ENCODE data around the gene FAM3A.

FAM3A gene

GRCh38 chrX:154534526-154535322 lies 18.7 kb upstream of the FAM3A start:
- peak; percentile 80 for DNase-seq (ENCODE audit: low read depth)

- DNase-seq (ENCODE audit: low read depth), result no peak
These were observed 16.7 kb upstream of the FAM3A start for GRCh38 chrX:154532690-154533089.

GRCh38 chrX:154531626-154532025 lies 15.6 kb upstream of the FAM3A start:
- peak; percentile 64 for DNase-seq (ENCODE audit: low read depth)

- no peak for DNase-seq (ENCODE audit: low read depth)
These were observed 14.3 kb upstream of the FAM3A start for GRCh38 chrX:154530286-154530685.

- no peak for DNase-seq (ENCODE audit: low read depth)
These were observed 13.2 kb upstream of the FAM3A start for GRCh38 chrX:154529206-154529612.

- peak; percentile 78 for DNase-seq (ENCODE audit: low read depth)
These were observed 11.1 kb upstream of the FAM3A start for GRCh38 chrX:154526901-154527675.

- no peak for DNase-seq (ENCODE audit: low read depth)
These were observed 9.8 kb upstream of the FAM3A start for GRCh38 chrX:154525606-154526490.

GRCh38 chrX:154519389-154519788 lies 3.4 kb upstream of the FAM3A start:
- DNase-seq (ENCODE audit: low read depth), result no peak

GRCh38 chrX:154517101-154517781 lies 1.2 kb upstream of the FAM3A start:
- no peak for DNase-seq (ENCODE audit: low read depth)

GRCh38 chrX:154516656-154517100 lies 646 bp upstream of the FAM3A start:
- DNase-seq (ENCODE audit: low read depth), result peak; percentile 71

GRCh38 chrX:154515090-154515965 lies 704 bp downstream of the FAM3A start:
- DNase-seq (ENCODE audit: low read depth), result no peak

- no peak for DNase-seq (ENCODE audit: low read depth)
These were observed 2.3 kb downstream of the FAM3A start for GRCh38 chrX:154513716-154514115.

GRCh38 chrX:154512879-154513553 lies 3.0 kb downstream of the FAM3A start:
- DNase-seq (ENCODE audit: low read depth), result no peak

GRCh38 chrX:154511761-154512160 lies 4.3 kb downstream of the FAM3A start:
- DNase-seq (ENCODE audit: low read depth), result no peak

GRCh38 chrX:154509455-154509854 lies 6.6 kb downstream of the FAM3A start:
- DNase-seq (ENCODE audit: low read depth), result no peak

GRCh38 chrX:154508384-154508745 lies 7.7 kb downstream of the FAM3A start:
- no peak for DNase-seq (ENCODE audit: low read depth)

- no peak for DNase-seq (ENCODE audit: low read depth)
These were observed 8.2 kb downstream of the FAM3A start for GRCh38 chrX:154507673-154508383.

- DNase-seq (ENCODE audit: low read depth), result no peak
These were observed 9.3 kb downstream of the FAM3A start for GRCh38 chrX:154506483-154507332.

- peak; percentile 68 for DNase-seq (ENCODE audit: low read depth)
These were observed 10.3 kb downstream of the FAM3A start for GRCh38 chrX:154505734-154506133.

Data from iris pigment epithelial cell (primary cell).